GM12878 (cell line): ENCODE measurements around the gene ASAP2. TPM values are rescaled to one million over a fixed set of nuclear protein-coding genes. Genes with fewer than 3 reads are reported as not detected.

Experiments used
- ATAC-seq: fragments of 200-7000 bp; cut with Tn5 transposase; 3 replicates; pipeline ENCODE4 v1.9.1; 2020; ENCODE audit warnings: mild to moderate bottlenecking, moderate library complexity
- BruUV-seq: library from RNA; stranded (reverse); fragments of 400-500 nt; replicated peaks from 2 replicates; lab custom pipeline; 2021; lab: Mats Ljungman, UMichigan
- CTCF ChIA-PET: fragments of 300-600 bp; sonication (Branson Sonifier 250); formaldehyde crosslinking; extraction: SDS; loops from one replicate; lab custom pipeline; 2021; ENCODE audit warnings: inconsistent platforms; lab: Yijun Ruan, JAX
- POLR2A ChIA-PET: fragments of 350-600 bp; formaldehyde crosslinking; extraction: SDS; loops from one replicate; lab custom pipeline; 2021; ENCODE audit warnings: inconsistent platforms; lab: Charles Lee
- RAD21 ChIA-PET: fragments of 300-600 bp; sonication (Branson Sonifier 250); formaldehyde crosslinking; loops from one replicate; lab custom pipeline; 2023; ENCODE audit warnings: antibody characterized with exemption; ENCODE audit not compliant: unreplicated experiment; lab: Charles Lee
- SMC1A ChIA-PET: fragments of 300-600 bp; sonication (Branson Sonifier 250); formaldehyde crosslinking; loops from one replicate; lab custom pipeline; 2023; ENCODE audit not compliant: unreplicated experiment, uncharacterized antibody; lab: Charles Lee
- DNase-seq: peaks from one replicate; pipeline ENCODE4 v3.0.0-alpha.2; 2011; ENCODE audit warnings: low read depth, low spot score
- FAIRE-seq: peaks from 3 replicates; lab custom pipeline; 2011; peaks lifted over from hg19 to GRCh38; lab: Jason Lieb, UNC
- H2AFZ ChIP-seq: 2 replicates; pipeline ENCODE4 v1.6.0; 2011; ENCODE audit warnings: low read depth, low read length, control low read depth; ENCODE audit not compliant: control insufficient read depth
- H3K27ac ChIP-seq: 2 replicates; pipeline ENCODE4 v1.5.1; 2011; ENCODE audit warnings: control low read depth; ENCODE audit not compliant: control insufficient read depth, insufficient read depth
- H3K27me3 ChIP-seq, 2 experiments: replicated peaks in 1 of 2; 2 replicates each; pipeline versions ENCODE4 v1.6.0 to v1.6.1; 2011; ENCODE audit warnings: low read length in 1 of 2; ENCODE audit not compliant: control insufficient read depth in 2 of 2, insufficient read depth in 2 of 2
- H3K36me3 ChIP-seq, 2 experiments: 2 replicates each; pipeline ENCODE4 v1.5.1; 2011; ENCODE audit warnings: low read length in 1 of 2; ENCODE audit not compliant: control insufficient read depth in 2 of 2, insufficient read depth in 2 of 2
- H3K4me1 ChIP-seq: 2 replicates; pipeline ENCODE4 v1.6.1; 2011; ENCODE audit warnings: mild to moderate bottlenecking, low read length, moderate library complexity, mixed read lengths; ENCODE audit not compliant: control insufficient read depth, insufficient read depth
- H3K4me2 ChIP-seq: 2 replicates; pipeline ENCODE4 v1.6.0; 2011; ENCODE audit warnings: control low read depth; ENCODE audit not compliant: control insufficient read depth, insufficient read depth
- H3K4me3 ChIP-seq: fragments of 200-600 bp; sonication (generic); 2 replicates; pipeline ENCODE4 v1.5.1; 2016
- H3K79me2 ChIP-seq: 2 replicates; pipeline ENCODE4 v1.6.0; 2011; ENCODE audit warnings: low read length; ENCODE audit not compliant: control insufficient read depth, insufficient read depth
- H3K9ac ChIP-seq: 2 replicates; pipeline ENCODE4 v1.8.0; 2011; ENCODE audit warnings: low read length, control low read depth, mixed read lengths; ENCODE audit not compliant: control insufficient read depth, insufficient read depth
- H3K9me3 ChIP-seq: replicated peaks from 3 replicates; pipeline ENCODE4 v1.5.1; 2011; ENCODE audit warnings: mild to moderate bottlenecking, low read length; ENCODE audit not compliant: control insufficient read depth, insufficient read depth
- H4K20me1 ChIP-seq: 2 replicates; pipeline ENCODE4 v1.6.0; 2011; ENCODE audit not compliant: control insufficient read depth, insufficient read depth
- ATF2 ChIP-seq: IDR thresholded peaks from 2 replicates; pipeline ENCODE4 v1.6.1; 2012; ENCODE audit warnings: low read length, inconsistent platforms
- ATF7 ChIP-seq: fragments of 450-650 bp; IDR thresholded peaks from 2 replicates; pipeline ENCODE4 v1.6.1; 2016; ENCODE audit warnings: low read depth, mild to moderate bottlenecking
- EGR1 ChIP-seq, 2 experiments: IDR thresholded peaks; 1 replicate in 1 of 2; 2 replicates in 1 of 2; pipeline ENCODE4 v1.6.1; 2011 to 2012; ENCODE audit warnings: low read depth in 2 of 2, low read length in 2 of 2, borderline replicate concordance in 1 of 2, mild to moderate bottlenecking in 1 of 2, moderate library complexity in 1 of 2
- ESRRA ChIP-seq: IDR thresholded peaks from 2 replicates; pipeline ENCODE4 v1.6.1; 2012; ENCODE audit warnings: mild to moderate bottlenecking, low read length, improper control_type of control experiment
- HDAC6 ChIP-seq: fragments of 200-600 bp; sonication (generic); IDR thresholded peaks from one replicate; pipeline ENCODE4 v1.8.0; 2017; ENCODE audit warnings: antibody characterized with exemption; ENCODE audit not compliant: unreplicated experiment
- MTA2 ChIP-seq: fragments of 450-650 bp; IDR thresholded peaks from 2 replicates; pipeline ENCODE4 v1.6.1; 2016; ENCODE audit warnings: low read depth, mild to moderate bottlenecking, moderate library complexity
- PBX3 ChIP-seq: IDR thresholded peaks from 2 replicates; pipeline ENCODE4 v1.6.1; 2011; ENCODE audit warnings: mild to moderate bottlenecking, low read depth, low read length, moderate library complexity; ENCODE audit not compliant: insufficient replicate concordance
- PRDM15 ChIP-seq: fragments of 450-650 bp; formaldehyde crosslinking; IDR thresholded peaks from 2 replicates; pipeline ENCODE4 v1.4.0; 2020; ENCODE audit warnings: mild to moderate bottlenecking, moderate library complexity
- TCF3 ChIP-seq: IDR thresholded peaks from 2 replicates; pipeline ENCODE4 v1.6.1; 2012; ENCODE audit warnings: low read depth, mild to moderate bottlenecking, low read length, borderline replicate concordance; ENCODE audit not compliant: insufficient read depth
- WGBS: methylation state at CpG from one replicate; pipeline ENCODE4 v1.1.6; 2016; ENCODE audit warnings: low lambda C conversion rate; ENCODE audit not compliant: insufficient replicate concordance, insufficient coverage; ENCODE audit errors: missing lambda C conversion rate; 5-methylcytosine and 5-hydroxymethylcytosine counted together
- in situ Hi-C: fragments of 300-500 bp; cut with MboI; formaldehyde crosslinking; loops from 9 replicates; pipeline ENCODE4 v1.14.3; 2018; ENCODE audit warnings: mixed read lengths
- intact Hi-C: fragments of 100-400 bp; cut with micrococcal nuclease; formaldehyde crosslinking; loops from one replicate; pipeline ENCODE4 v1.14.2; 2022; ENCODE audit not compliant: unreplicated experiment
- polyA plus RNA-seq, 11 experiments: library from polyadenylated mRNA; depleted of rRNA in 4 of 11; unstranded in 6 of 11; stranded (reverse) in 5 of 11; fragments of >200 nt; fragmentation: Nextera tagmentation in 4 of 11; fragmentation: Illumina TruSeq in 1 of 11; extraction: Ambion mirVana in 4 of 11; extraction: Trizol in 1 of 11; gene quantifications; 1 replicate in 1 of 11; 2 replicates in 10 of 11; pipeline versions ENCODE4 v1.2.1 to v1.2.3, GENCODE V29; 2011 to 2016; ENCODE audit warnings: inconsistent platforms in 2 of 11, missing spikeins in 2 of 11, low read depth in 1 of 11
- total RNA-seq, 4 experiments: library from RNA; depleted of rRNA in 3 of 4; stranded (reverse); fragments of >200 nt in 3 of 4; fragmentation: Illumina TruSeq in 1 of 4; extraction: Trizol in 1 of 4; gene quantifications; 2 replicates each; pipeline versions ENCODE4 v1.2.1 to v1.2.3, GENCODE V29; 2013 to 2021

Gene ASAP2
- total and polyA plus RNA-seq, 10 of the 15 experiments (the other 5 are each of a cell fraction or from before 2014, with no cell fraction given), result 0.05 to 0.27 (median 0.07) TPM; not detected in 4

- CTCF ChIA-PET, result no interaction called here
- BruUV-seq, result no TSS peak
- no peaks in the 10 kb centered on the region for H3K79me2 ChIP-seq
Observed at GRCh38 chr2:9315280-9315847, 108.8 kb downstream of the ASAP2 start.

GRCh38 chr2:9317559-9317958, 110.9 kb downstream of the ASAP2 start:
- ChIA-PET SMC1A (no interaction called here), CTCF (no interaction called here), RAD21 (no interaction called here), POLR2A (no interaction called here)
- no peaks in the 10 kb centered on the region for H3K9me3 ChIP-seq
- no peak overlapping the region for H3K4me2 ChIP-seq
- H3K9ac ChIP-seq, result no peak overlapping the region
- no peaks in the 10 kb centered on the region for H3K36me3 ChIP-seq
- peaks cover 0 to 2% of the 10 kb centered on the region in 2 experiments; a peak in 2 of 4 replicates for H3K27me3 ChIP-seq
- no peak for ATAC-seq
- intact Hi-C loops, result no loop called here
- WGBS, result 43% methylated on average over 6 of the region's 6 CpGs
- H2AFZ ChIP-seq, result no peak overlapping the region
- H3K27ac ChIP-seq, result no peak overlapping the region
- H4K20me1 ChIP-seq, result no peaks in the 10 kb centered on the region
- BruUV-seq, result no TSS peak
- DNase-seq, result no peak
- H3K79me2 ChIP-seq, result no peaks in the 10 kb centered on the region
- H3K4me1 ChIP-seq, result no peaks in the 10 kb centered on the region
- no peak overlapping the region for H3K4me3 ChIP-seq
- no peak for FAIRE-seq
- in situ Hi-C loops, result no loop called here
- TF ChIP-seq PBX3 (peak; percentile 6), ESRRA (no peak), MTA2 (no peak), HDAC6 (no peak), TCF3 (no peak), PRDM15 (CRISPR knock-in tag) (no peak), EGR1 (IDR thresholded peaks at IDR 0.05; ENCODE audit: borderline replicate concordance in 1 of 2, low read depth in 2 of 2, low read length in 2 of 2) (no peak)

More at GRCh38 chr2:9315280-9315847, 108.8 kb downstream of the ASAP2 start:
- 63% methylated on average over 16 of the region's 16 CpGs for WGBS
- Histone ChIP-seq H3K9me3 (no peaks in the 10 kb centered on the region), H3K27ac (no peak overlapping the region), H3K4me3 (no peak overlapping the region), H3K36me3 (no peaks in the 10 kb centered on the region), H3K4me1 (no peaks in the 10 kb centered on the region), H3K27me3 (no peaks in the 10 kb centered on the region; a peak in 1 of 4 replicates), H3K9ac (no peak overlapping the region), H2AFZ (no peak overlapping the region), H4K20me1 (no peaks in the 10 kb centered on the region), H3K4me2 (no peak overlapping the region)
- in situ Hi-C loops, result no loop called here
- intact Hi-C loops, result no loop called here
- FAIRE-seq, result no peak
- DNase-seq, result no peak
- TF ChIP-seq ATF2 (no peak), ATF7 (no peak)
- ChIA-PET POLR2A (no interaction called here), SMC1A (no interaction called here), RAD21 (no interaction called here)
- no peak for ATAC-seq
